Testis (tissue), 3 donors: ENCODE results near the gene PHF12. TPM values are rescaled to one million over a fixed set of nuclear protein-coding genes. Genes with fewer than 3 reads are reported as not detected.

Experiments used
- DNase-seq: peaks from one replicate; pipeline ENCODE4 v3.0.0-alpha.2; 2019
- H3K27ac ChIP-seq, 2 donors: fragments of 200-600 bp; sonication (generic); one replicate each; pipeline ENCODE4 v1.5.1; 2019
- H3K27me3 ChIP-seq: fragments of 200-600 bp; sonication (generic); one replicate; pipeline ENCODE4 v1.5.1; 2019
- H3K36me3 ChIP-seq: fragments of 200-600 bp; sonication (generic); one replicate; pipeline ENCODE4 v1.5.1; 2017; ENCODE audit warnings: low read depth; ENCODE audit errors: missing control alignments
- H3K4me1 ChIP-seq: fragments of 200-600 bp; sonication (generic); one replicate; pipeline ENCODE4 v1.5.1; 2019
- H3K4me3 ChIP-seq, 2 donors: fragments of 200-600 bp; sonication (generic); one replicate each; pipeline ENCODE4 v1.5.1; 2017 to 2019
- H3K9me3 ChIP-seq: fragments of 200-600 bp; sonication (generic); one replicate; pipeline ENCODE4 v1.5.1; 2017
- POLR2A ChIP-seq: fragments of 450-650 bp; IDR thresholded peaks from one replicate; pipeline ENCODE4 v1.6.1; 2017; ENCODE audit warnings: antibody characterized with exemption, mild to moderate bottlenecking, moderate library complexity
- WGBS, 2 donors: methylation state at CpG; one replicate each; pipeline ENCODE4 v1.1.5; 2018; 5-methylcytosine and 5-hydroxymethylcytosine counted together
- intact Hi-C: fragments of 100-400 bp; cut with DNase I; formaldehyde crosslinking; loops from one replicate; pipeline ENCODE4 v1.15.1; 2023; ENCODE audit warnings: low total_unique reads
- polyA plus RNA-seq: library from polyadenylated mRNA; stranded (reverse); fragments of 350-450 nt; fragmentation: Illumina TruSeq; extraction: RNeasy Lipid Tissue Mini Kit (QIAGEN cat#74804); gene quantifications from one replicate; pipeline ENCODE4 v1.2.3, GENCODE V29; 2014; ENCODE audit warnings: low read depth, low replicate concordance; ENCODE audit not compliant: insufficient read depth
- total RNA-seq, 2 donors: library from RNA; depleted of rRNA; stranded (reverse); fragments of >200 nt; gene quantifications; one replicate each; pipeline ENCODE4 v1.2.3, GENCODE V29; 2016
- TF ChIP-seq, protein P1 (sequence below), 3 experiments: fragments of 450-650 bp in 2 of 3; fragments of 200-600 bp in 1 of 3; sonication (generic) in 1 of 3; IDR thresholded peaks; one replicate each; pipeline ENCODE4 v1.5.1; 2016 to 2019; ENCODE audit warnings: antibody characterized with exemption in 3 of 3, mild to moderate bottlenecking in 2 of 3, moderate library complexity in 1 of 3

PHF12 gene
- total and polyA plus RNA-seq, 3 donors from 2014 or later, result 38.8 to 85.3 (median 82.4) TPM

DNA sequence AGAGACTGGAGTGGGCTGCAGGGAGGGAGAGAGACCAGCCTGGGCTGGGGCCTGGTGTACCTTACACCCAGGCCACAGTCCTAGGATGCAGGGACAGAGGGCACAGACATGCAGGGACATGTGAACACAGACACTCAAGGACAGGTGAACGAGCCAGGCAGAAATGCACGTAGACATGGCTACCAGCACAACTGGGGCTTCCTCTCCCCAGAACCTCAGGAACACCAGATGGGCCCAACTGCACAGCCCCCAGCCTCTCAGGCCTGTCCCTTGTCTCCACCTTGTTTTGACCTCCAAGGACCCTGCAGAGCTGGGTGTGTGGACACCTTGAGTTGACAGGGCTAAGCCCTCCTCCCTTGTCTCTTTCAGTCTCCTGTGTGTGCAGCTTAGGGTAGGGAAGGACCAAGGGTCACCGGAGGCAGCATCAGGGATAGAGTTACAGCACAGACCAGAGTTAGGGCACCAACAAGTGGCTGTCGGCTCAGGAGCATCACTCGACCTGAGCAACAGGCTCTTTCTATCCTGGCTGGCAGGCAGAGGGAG is 45.3 kb upstream of the PHF12 start:
- WGBS, 2 donors, result 49 to 69% methylated on average over 4 to 5 of the region's 5 CpGs
- DNase-seq, result no peak
- Histone ChIP-seq H3K9me3 (no peaks in the 10 kb centered on the region), H3K27me3 (no peaks in the 10 kb centered on the region), H3K36me3 (no peaks in the 10 kb centered on the region), H3K27ac (no peak overlapping the region), H3K4me1 (no peaks in the 10 kb centered on the region), H3K4me3 (no peak overlapping the region)
- intact Hi-C loops, result no loop called here
- TF ChIP-seq, protein P1, sequence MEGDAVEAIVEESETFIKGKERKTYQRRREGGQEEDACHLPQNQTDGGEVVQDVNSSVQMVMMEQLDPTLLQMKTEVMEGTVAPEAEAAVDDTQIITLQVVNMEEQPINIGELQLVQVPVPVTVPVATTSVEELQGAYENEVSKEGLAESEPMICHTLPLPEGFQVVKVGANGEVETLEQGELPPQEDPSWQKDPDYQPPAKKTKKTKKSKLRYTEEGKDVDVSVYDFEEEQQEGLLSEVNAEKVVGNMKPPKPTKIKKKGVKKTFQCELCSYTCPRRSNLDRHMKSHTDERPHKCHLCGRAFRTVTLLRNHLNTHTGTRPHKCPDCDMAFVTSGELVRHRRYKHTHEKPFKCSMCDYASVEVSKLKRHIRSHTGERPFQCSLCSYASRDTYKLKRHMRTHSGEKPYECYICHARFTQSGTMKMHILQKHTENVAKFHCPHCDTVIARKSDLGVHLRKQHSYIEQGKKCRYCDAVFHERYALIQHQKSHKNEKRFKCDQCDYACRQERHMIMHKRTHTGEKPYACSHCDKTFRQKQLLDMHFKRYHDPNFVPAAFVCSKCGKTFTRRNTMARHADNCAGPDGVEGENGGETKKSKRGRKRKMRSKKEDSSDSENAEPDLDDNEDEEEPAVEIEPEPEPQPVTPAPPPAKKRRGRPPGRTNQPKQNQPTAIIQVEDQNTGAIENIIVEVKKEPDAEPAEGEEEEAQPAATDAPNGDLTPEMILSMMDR (IDR thresholded peaks at IDR 0.05), result no peak
- TF ChIP-seq POLR2A, result no peak

DNA sequence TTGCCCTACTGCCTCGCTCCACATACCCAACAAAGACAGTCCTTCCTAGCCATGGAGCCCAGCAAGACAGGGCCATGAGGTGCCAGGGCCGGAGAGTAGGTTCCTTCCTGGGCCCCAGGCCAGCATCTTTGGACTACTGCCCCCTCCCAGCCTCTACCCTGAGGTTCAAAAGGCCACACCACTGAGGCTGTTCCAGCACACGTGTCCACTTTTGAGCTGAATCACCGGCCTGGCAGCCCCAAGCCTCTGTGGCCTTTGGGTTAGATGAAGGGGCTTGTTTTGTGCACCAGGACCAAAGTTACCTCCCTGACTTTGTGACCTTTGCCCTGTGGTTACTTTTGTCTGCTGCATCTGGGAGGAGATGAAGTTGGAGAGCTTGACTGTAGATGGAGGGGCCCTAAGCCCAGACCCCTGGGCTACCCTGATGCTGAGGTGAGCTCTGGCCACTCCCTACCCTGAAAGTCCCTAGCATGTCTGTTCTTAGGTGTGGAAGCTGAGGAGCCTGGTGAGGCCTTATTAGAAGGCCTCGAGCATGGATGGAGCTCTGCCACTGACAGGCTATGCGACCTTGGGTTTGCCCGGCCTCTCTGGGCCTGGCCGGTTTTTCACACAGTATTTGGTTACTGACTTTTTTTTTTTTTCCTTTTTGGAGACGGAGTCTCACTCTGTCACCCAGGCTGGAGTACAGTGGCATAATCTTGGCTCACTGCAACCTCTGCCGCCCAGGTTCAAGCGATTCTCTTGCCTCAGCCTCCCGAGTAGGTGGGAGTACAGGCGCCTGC is 42.5 kb upstream of the PHF12 start:
- intact Hi-C loops, result no loop called here
- DNase-seq, result no peak
- Histone ChIP-seq H3K36me3 (no peaks in the 10 kb centered on the region), H3K4me1 (no peaks in the 10 kb centered on the region), H3K27me3 (no peaks in the 10 kb centered on the region), H3K9me3 (no peaks in the 10 kb centered on the region), H3K4me3 (no peak overlapping the region), H3K27ac (no peak overlapping the region)
- 77 to 86% methylated on average over 12 to 13 of the region's 13 CpGs for WGBS, 2 donors
- TF ChIP-seq, protein P1 (IDR thresholded peaks at IDR 0.05), result no peak
- no peak for TF ChIP-seq POLR2A

DNA sequence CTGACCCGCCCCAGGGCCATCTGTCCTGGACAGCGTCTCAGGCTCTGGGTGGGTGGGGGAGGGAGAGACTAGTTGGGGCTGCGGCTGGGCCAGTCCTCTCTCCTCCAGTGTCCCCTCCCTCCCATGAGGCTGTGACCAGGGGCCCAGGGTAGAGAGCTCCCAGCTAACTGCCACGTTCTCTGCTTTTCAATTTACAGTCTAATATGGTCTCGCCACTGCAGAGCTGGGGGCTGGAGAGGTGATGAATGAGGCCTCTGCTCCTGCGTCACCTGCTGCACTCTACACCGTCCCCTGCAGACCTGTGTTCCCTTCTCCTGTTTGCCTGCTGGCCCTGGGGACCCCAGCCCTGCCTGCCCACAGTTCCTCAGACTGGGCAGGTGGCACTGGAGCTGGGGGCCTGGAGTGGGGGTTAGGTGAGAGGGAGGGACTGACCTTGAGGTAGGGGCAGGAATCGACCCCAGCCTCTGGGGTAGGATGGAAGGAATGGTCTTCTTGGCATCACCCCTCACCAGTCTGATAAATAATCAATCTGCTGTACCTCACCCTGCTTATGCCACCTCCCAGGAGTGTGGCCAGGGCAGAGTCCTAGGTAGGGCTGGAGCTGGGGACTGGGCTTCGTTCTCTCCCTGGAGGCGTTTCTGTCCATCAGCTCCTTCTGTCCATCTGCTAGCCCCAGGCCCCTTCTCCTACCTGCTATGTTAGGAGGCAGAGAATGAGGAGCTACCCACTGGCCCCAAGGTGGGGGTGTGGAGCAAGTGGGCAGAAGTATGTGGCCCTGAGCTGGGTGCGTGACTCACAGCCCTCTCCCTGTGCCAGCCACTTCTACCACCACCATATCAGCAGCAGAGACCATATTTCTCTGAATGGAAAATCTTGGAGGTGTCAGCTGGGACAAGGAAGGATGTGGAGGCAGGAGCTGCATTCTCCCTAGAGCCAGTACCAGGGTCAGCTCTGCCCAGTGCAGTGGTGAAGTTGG is 41.6 kb upstream of the PHF12 start:
- Histone ChIP-seq H3K27me3 (no peaks in the 10 kb centered on the region), H3K4me1 (no peaks in the 10 kb centered on the region), H3K27ac (no peak overlapping the region), H3K9me3 (no peaks in the 10 kb centered on the region), H3K36me3 (no peaks in the 10 kb centered on the region), H3K4me3 (no peak overlapping the region)
- intact Hi-C loops, result no loop called here
- WGBS, 2 donors, result 65 to 66% methylated on average over 11 of the region's 11 CpGs
- no peak for DNase-seq
- TF ChIP-seq, protein P1 (IDR thresholded peaks at IDR 0.05), result no peak
- no peak for TF ChIP-seq POLR2A

DNA sequence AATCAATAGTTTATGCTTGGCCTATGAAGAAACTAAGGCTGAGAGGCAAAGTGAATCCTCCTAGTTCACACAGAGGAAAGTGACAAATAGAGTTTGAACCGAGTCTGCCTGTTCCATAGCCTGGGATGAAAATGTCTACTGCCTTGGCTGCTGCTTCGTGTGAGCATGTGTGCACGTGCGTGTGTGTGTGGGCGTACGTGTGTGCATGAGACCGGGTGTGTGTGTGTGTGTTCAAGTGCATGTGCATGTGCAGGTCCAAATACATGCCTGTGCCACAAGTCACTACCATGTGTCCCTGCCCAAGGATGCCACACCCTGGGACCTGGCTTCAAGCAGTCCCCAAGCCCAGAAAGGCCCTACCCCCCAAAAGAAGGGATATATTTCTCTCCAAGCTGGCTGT is 40.9 kb upstream of the PHF12 start:
- no peaks in the 10 kb centered on the region for H3K36me3 ChIP-seq
- H3K27ac ChIP-seq, result no peak overlapping the region
- no peaks in the 10 kb centered on the region for H3K4me1 ChIP-seq
- H3K27me3 ChIP-seq, result no peaks in the 10 kb centered on the region
- H3K4me3 ChIP-seq, result no peak overlapping the region
- TF ChIP-seq POLR2A, result no peak
- TF ChIP-seq, protein P1 (IDR thresholded peaks at IDR 0.05), result no peak
- no peak for DNase-seq
- WGBS, 2 donors, result 68 to 81% methylated on average over 5 to 7 of the region's 7 CpGs
- intact Hi-C loops, result no loop called here
- H3K9me3 ChIP-seq, result no peaks in the 10 kb centered on the region
